Hepatocyte (in vitro differentiated cells): ENCODE measurements around the gene ASS1.

Experiments used
- CTCF ChIP-seq: fragments of 200-600 bp; sonication (generic); IDR thresholded peaks from 2 replicates; pipeline ENCODE4 v1.5.1; 2016; ENCODE audit warnings: antibody characterized with exemption, mild to moderate bottlenecking; ENCODE audit not compliant: poor library complexity
- EZH2 ChIP-seq: fragments of 200-600 bp; sonication (generic); IDR thresholded peaks from 2 replicates; pipeline ENCODE4 v1.6.1; 2016; ENCODE audit warnings: antibody characterized with exemption, mild to moderate bottlenecking, borderline replicate concordance

GRCh38 chr9:130522233-130522808 lies 77.6 kb downstream of the ASS1 start:
- TF ChIP-seq CTCF, result no peak
- TF ChIP-seq EZH2, result no peak
